Esophagus squamous epithelium (tissue), 4 donors: ENCODE data around the gene MITD1.

ENCODE experiments used
- CTCF ChIP-seq, 6 experiments: fragments of 450-650 bp in 4 of 6; fragments of 200-600 bp in 2 of 6; sonication (generic) in 2 of 6; IDR thresholded peaks; one replicate each; pipeline ENCODE4 v1.5.1; 2016 to 2019; ENCODE audit warnings: antibody characterized with exemption in 6 of 6, mild to moderate bottlenecking in 4 of 6, moderate library complexity in 4 of 6
- POLR2A ChIP-seq, 4 donors: fragments of 450-650 bp; IDR thresholded peaks; one replicate each; pipeline ENCODE4 v1.6.1; 2017; ENCODE audit warnings: antibody characterized with exemption in 4 of 4, mild to moderate bottlenecking in 4 of 4, moderate library complexity in 3 of 4

GRCh38 chr2:99169534-99169933, 11.3 kb downstream of the MITD1 start:
- no peak for TF ChIP-seq CTCF (IDR thresholded peaks at IDR 0.05)
- TF ChIP-seq POLR2A (IDR thresholded peaks at IDR 0.05), result no peak
